GM11168 (cell line): ENCODE measurements around the gene LMAN2L.

Experiments used
- in situ Hi-C: fragments of 300-500 bp; cut with MboI; formaldehyde crosslinking; loops from one replicate; pipeline ENCODE4 v1.12.0; 2022; ENCODE audit warnings: low sequenced_read_pairs; ENCODE audit not compliant: unreplicated experiment

Gene LMAN2L

GRCh38 chr2:96716388-96716787 is 23.5 kb downstream of the LMAN2L start:
- in situ Hi-C loops = no loop called here

DNA sequence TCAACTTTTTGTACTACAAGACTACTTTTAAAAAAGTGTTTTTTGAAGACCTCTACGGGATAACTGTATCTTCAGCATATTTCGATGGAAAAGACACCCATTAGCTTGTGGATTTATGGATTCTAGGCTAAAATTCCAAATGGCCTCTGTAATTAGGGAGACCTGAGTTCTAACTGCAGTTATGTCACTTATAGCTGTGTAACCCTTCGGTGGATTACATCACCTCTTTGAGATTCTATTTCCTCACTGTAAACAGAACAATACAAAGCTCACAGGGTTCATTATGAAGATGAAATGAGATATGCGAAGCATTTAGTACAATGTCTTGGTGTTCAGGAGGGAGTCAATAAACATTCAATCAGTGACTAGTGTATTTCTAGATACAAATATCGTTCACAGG is 24.2 kb downstream of the LMAN2L start:
- in situ Hi-C loops = no loop called here

DNA sequence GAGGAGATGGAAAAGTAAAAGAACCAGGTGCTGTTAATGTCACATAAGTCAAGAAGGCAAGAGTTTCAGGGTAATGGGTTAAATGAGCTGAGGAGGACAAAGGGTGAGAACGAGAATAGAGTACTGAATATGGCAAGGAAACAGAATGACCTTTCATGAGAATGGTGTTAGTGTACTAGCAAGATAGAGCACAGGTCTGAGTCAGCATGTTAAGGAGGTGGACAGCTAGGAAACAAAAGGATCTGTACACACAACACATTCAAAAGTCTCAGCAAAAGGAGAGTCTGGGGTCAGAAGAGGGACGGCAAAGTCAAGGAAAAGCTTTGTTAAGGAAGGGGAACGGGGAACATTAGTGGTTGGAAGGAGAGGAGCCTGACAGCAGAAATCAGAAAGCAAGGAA is 28.9 kb downstream of the LMAN2L start:
- in situ Hi-C loops = no loop called here

DNA sequence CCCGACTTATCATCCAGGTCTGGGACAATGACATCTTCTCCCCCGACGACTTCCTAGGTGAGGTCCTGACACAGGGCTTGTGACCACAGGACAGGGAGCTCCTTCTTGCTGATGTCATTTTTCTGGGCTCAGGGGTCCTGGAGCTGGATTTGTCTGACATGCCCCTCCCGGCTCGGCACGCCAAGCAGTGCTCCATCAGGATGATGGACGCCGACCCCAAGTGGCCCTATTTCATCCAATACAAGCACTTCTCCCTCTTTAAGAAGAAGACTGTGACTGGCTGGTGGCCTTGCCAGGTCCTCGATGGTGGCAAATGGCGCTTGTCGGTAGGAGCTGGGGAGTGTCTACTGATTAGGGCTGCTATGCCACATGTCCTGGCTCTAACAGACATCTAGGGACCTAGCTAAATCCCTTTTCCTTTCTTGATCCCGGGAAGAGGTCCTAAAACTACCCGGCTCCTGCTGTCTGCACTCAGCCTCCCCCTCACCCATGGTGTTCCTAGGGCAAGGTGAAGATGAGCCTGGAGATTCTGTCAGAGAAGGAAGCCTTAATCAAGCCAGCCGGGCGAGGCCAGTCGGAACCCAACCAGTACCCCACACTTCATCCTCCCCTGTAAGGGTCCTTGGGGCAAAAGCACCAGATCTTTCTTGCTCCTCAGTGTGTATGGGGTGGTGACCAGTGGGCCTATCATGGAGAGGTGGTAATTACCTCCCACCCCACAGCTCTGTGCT is 36.7 kb downstream of the LMAN2L start:
- in situ Hi-C loops = no loop called here

DNA sequence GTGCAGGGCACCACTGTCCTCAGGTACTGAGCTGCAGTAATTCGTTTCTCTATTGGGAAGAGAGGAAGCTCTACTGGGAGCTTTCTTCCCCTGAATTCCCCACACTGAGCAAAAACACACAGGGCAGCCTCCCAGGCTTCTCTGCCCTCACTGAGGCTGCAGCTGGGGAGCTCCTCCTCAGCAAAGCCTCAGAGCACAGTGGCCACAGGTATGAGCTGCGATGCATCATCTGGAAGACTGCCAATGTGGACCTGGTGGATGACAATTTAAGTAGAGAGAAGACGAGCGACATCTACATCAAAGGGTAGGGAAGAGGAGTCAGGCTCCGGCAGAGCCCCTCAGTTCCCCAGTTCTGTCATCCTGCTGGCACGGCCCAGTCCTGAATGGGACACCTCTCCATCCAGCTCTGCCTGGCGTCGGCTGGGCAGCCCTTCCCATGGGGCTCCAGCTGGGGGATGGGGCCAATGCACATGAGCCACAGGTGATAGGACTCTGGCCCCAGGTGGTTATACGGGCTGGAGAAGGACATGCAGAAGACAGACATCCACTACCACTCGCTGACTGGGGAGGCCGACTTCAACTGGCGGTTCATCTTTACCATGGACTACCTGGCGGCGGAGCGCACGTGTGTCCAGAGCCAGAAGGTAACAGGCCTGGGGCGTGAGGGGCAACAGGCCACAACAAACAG is 37.6 kb downstream of the LMAN2L start:
- in situ Hi-C loops = no loop called here

DNA sequence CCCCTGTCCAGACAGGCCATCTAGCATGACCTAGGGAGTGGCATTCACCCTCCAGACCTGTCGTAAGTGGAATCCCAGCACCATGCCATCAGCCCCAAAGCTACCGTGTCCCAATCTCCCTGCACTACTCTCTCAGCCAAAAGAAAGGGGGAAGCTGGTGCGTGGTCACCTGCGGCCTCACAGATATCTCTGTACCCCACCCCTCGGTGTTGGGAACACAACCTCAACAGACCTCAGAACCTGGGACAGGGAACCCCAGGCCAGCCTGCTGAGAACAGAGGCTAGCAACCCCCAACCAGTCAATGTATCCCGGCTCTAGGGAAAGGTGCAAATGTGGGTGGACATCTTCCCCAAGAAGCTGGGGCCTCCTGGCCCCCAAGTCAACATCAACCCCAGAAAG is 38.2 kb downstream of the LMAN2L start:
- in situ Hi-C loops = no loop called here

- in situ Hi-C loops = no loop called here
These were observed 39.8 kb downstream of the LMAN2L start for GRCh38 chr2:96700086-96700485.

- in situ Hi-C loops = no loop called here
These were observed 40.2 kb downstream of the LMAN2L start for GRCh38 chr2:96699621-96700020.

DNA sequence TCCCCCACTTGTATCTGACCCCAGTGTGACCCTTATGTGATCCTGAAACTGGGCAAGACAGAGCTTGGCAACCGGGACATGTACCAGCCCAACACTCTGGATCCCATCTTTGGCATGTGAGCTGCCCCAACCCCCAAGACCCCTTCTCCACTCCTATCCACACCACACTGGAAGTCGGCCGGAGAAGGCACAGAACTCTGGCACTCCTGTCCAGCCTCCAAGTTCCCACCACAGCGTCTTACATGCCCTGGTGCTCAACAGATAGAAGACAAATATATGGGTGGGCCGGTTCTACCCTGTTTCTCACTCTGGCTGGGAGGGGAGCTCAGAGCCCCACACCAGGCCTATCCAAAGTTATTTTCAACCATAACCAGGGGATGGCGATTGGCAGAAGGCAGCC is 40.8 kb downstream of the LMAN2L start:
- in situ Hi-C loops = no loop called here

DNA sequence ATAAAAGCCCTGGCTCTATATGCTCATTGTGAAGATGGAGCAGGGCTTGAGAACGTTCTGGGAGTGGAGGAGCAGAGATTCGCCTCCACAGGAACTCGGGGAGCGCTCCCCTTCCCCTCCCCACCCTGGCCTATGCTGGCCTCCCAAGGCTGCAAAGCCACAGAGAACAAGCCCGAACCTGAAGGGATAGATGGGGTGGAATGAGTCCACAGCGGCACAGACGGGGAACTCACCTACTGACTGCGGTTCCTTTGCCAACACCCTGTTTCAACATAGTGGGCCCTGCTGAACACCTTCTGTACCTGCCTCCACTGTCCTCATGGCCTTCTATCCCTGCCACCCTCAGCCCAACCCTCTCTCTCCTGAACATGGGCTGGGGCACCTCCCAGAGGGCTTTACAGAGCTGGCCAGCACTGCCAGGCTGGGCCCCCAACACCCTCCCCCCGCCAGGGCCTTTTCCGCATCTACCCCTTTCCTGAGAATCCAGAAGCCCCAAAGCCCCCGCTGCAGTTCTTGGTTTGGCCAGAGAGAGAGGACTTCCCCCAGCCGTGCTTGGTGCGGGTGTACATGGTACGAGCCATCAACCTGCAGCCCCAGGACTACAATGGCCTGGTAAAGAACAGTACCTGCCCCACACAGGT is 41.5 kb downstream of the LMAN2L start:
- in situ Hi-C loops = no loop called here

GRCh38 chr2:96697476-96697875 is 42.4 kb downstream of the LMAN2L start:
- in situ Hi-C loops = no loop called here

- in situ Hi-C loops = no loop called here
These were observed 44.3 kb downstream of the LMAN2L start for GRCh38 chr2:96695602-96696001.

- in situ Hi-C loops = no loop called here
These were observed 44.9 kb downstream of the LMAN2L start for GRCh38 chr2:96694816-96695455.

- in situ Hi-C loops = no loop called here
These were observed 45.6 kb downstream of the LMAN2L start for GRCh38 chr2:96694279-96694678.

- in situ Hi-C loops = no loop called here
These were observed 46.3 kb downstream of the LMAN2L start for GRCh38 chr2:96693286-96694200.

DNA sequence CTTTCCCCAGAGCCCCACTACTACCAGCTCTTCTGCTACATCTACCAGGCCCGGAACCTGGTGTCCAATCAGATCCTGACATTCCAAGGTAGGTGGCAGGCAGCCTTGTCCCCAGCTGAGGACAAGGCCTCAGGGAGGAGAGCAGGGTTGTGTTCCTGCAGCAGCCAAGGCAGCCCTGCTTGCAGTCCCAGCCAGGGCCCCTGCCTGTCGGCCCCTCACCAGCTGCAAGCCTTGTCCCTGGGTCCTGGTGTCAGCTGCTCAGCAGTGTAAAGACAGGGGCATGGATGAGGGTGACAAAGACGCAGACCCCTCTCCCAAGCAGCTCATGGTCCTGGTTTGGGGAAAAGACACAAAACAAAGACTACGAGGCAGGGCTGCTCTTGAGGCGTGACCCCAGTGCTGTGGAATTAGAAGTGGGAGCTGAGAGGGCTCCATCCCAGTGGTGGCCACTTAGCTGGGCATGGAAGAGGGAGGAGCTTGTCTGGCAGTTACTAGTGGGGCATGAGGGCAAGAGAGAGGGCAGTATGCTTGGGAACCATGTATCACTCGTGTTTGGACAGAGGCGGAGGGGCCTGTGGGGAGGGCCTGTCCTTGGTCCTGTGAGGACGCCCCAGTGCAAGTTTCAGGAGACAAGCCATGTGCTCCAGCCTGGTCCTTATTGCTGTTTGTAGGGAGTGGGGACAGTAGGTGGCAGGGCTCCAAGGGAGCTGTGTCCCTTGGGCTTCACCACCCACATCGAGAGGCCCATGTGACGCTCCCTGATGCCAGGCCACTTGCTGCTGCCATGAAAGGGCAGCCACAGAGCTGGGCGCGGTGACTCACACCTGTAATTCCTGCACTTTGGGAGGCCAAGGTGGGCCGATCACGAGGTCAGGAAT is 47.5 kb downstream of the LMAN2L start:
- in situ Hi-C loops = no loop called here

GRCh38 chr2:96691022-96691612 is 48.7 kb downstream of the LMAN2L start:
- in situ Hi-C loops = no loop called here

DNA sequence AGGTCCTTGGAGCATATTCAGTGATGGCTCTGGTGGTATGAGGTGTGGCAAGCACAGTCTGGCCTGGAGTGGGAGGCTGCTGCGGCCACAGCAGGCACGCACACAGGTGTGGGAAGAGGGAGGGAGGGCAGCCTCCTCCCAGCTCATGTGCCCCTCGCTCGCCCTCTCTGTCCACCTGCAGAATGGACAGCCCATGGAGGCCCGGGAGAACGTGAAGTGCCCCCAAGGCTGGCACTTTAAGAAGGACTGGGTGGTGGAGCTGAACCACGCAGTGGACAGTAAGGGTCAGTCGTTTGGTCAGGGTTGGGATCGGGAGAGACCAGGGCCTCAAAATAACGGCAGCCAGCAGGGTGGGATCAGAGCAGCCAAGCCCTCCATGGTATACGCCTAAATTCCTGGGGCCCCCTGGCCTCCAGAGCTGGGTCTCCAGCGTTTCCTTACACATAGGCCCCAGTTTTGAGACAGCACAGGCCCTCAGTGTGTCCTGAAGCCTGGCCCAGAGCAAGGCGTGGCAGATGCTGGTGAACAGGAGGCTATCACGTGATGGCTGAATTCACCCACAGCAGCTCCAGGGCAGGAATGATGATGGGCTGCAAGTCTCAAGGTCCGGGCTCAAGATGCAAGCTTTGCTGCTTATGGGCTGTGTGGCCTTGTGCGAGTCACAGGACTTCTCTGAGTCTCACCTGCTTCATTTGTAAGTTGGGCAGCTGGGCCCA is 49.4 kb downstream of the LMAN2L start:
- in situ Hi-C loops = no loop called here
